ENCODE data around the gene IL1F10.

DNA sequence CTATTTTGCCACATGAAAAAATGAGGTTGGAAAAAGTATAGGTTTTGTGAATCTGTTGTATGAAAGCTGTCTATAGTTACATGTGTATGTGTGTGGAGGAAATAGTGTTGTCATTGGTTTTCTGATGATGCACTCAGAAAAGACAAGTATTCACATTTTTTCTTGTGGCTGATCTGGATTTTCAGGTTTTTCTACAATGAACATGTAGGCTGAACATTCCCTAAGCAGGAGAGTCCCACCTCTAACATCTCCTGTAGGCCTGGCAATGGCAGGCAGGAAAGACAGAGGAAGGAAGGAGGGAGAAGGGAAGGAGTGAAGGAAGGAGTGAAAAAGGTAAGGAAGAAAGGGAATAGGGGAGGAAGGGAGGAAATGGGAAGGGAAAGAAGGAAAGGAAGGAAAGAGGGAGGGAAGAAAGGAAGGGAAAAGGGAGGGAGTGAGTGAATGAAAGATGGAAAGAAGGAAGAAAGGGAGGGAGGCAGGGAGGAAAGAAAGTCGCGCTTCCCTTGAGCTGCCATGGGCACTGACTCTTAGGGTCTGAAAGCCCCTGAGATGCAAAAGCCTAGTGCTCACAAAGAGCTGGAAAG, 9.3 kb upstream of the IL1F10 start:
- TF ChIP-seq CTCF (IDR thresholded peaks at IDR 0.05) (no peak), EP300 (IDR thresholded peaks at IDR 0.05) (no peak)

Measured in ovary (tissue), 3 donors.